ENCODE measurements around the gene BAZ2B. TPM values are rescaled to one million over a fixed set of nuclear protein-coding genes. Genes with fewer than 3 reads are reported as not detected.

BAZ2B gene
- total and polyA plus RNA-seq, 2 experiments from 2014 or later: 51.7 to 62.9 TPM

DNA sequence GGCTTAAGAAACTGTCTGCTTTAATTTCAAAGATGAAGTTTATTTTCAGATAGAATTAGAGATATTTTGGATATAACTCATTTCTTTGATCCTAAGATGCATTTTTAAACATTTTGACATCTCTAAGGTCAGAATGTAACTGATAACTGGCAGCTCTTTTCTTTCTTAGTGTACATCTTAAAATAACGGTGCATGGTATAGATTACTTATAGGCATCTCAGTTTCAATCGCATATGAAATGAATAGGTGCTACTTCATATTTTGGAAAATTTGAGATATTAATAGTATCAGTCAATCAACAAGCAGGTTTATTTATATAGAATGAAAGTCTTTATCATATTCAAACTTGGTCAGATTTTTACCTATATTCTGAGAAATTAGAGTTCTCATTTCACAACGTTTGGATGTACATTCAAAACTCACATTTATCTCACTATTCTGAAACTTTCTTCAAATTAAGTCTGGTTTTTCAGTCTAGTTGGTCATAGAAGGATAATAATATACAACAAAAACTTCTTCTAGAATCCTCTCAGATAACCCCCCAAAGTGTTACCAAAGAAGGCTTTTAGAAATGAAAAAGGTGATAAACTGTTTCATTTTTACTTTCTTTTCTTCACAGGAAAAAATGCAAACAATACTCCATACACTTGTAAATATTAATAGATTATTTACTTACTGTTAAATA is 207.1 kb downstream of the BAZ2B start:
- H3K4me2 ChIP-seq: no peak overlapping the region
- no peak for ATAC-seq
- H3K4me3 ChIP-seq: no peak overlapping the region
- H3F3A ChIP-seq (replicated peaks; ENCODE audit: low read depth): no peaks in the 10 kb centered on the region
- H3K36me3 ChIP-seq (ENCODE audit: insufficient read depth): peaks cover 14% of the 10 kb centered on the region
- H3K27ac ChIP-seq (ENCODE audit: low read depth): no peak overlapping the region
- H3K4me1 Mint-ChIP-seq: no peaks in the 10 kb centered on the region
- no peaks in the 10 kb centered on the region for H3K9me3 Mint-ChIP-seq
- peaks cover 29% of the 10 kb centered on the region; the same call in 2 of the 3 replicates for H3K36me3 Mint-ChIP-seq (ENCODE audit: low read depth)
- H3K27me3 ChIP-seq (ENCODE audit: insufficient read depth): no peaks in the 10 kb centered on the region
- H3K79me2 ChIP-seq (replicated peaks; ENCODE audit: insufficient read depth): no peaks in the 10 kb centered on the region
- H3K27me3 Mint-ChIP-seq (ENCODE audit: insufficient read depth, low read depth, poor library complexity): peaks cover 2% of the 10 kb centered on the region
- H3K4me3 Mint-ChIP-seq: no peak overlapping the region
- H3K4me1 ChIP-seq (ENCODE audit: insufficient read depth): no peaks in the 10 kb centered on the region
- TF ChIP-seq, protein P1, sequence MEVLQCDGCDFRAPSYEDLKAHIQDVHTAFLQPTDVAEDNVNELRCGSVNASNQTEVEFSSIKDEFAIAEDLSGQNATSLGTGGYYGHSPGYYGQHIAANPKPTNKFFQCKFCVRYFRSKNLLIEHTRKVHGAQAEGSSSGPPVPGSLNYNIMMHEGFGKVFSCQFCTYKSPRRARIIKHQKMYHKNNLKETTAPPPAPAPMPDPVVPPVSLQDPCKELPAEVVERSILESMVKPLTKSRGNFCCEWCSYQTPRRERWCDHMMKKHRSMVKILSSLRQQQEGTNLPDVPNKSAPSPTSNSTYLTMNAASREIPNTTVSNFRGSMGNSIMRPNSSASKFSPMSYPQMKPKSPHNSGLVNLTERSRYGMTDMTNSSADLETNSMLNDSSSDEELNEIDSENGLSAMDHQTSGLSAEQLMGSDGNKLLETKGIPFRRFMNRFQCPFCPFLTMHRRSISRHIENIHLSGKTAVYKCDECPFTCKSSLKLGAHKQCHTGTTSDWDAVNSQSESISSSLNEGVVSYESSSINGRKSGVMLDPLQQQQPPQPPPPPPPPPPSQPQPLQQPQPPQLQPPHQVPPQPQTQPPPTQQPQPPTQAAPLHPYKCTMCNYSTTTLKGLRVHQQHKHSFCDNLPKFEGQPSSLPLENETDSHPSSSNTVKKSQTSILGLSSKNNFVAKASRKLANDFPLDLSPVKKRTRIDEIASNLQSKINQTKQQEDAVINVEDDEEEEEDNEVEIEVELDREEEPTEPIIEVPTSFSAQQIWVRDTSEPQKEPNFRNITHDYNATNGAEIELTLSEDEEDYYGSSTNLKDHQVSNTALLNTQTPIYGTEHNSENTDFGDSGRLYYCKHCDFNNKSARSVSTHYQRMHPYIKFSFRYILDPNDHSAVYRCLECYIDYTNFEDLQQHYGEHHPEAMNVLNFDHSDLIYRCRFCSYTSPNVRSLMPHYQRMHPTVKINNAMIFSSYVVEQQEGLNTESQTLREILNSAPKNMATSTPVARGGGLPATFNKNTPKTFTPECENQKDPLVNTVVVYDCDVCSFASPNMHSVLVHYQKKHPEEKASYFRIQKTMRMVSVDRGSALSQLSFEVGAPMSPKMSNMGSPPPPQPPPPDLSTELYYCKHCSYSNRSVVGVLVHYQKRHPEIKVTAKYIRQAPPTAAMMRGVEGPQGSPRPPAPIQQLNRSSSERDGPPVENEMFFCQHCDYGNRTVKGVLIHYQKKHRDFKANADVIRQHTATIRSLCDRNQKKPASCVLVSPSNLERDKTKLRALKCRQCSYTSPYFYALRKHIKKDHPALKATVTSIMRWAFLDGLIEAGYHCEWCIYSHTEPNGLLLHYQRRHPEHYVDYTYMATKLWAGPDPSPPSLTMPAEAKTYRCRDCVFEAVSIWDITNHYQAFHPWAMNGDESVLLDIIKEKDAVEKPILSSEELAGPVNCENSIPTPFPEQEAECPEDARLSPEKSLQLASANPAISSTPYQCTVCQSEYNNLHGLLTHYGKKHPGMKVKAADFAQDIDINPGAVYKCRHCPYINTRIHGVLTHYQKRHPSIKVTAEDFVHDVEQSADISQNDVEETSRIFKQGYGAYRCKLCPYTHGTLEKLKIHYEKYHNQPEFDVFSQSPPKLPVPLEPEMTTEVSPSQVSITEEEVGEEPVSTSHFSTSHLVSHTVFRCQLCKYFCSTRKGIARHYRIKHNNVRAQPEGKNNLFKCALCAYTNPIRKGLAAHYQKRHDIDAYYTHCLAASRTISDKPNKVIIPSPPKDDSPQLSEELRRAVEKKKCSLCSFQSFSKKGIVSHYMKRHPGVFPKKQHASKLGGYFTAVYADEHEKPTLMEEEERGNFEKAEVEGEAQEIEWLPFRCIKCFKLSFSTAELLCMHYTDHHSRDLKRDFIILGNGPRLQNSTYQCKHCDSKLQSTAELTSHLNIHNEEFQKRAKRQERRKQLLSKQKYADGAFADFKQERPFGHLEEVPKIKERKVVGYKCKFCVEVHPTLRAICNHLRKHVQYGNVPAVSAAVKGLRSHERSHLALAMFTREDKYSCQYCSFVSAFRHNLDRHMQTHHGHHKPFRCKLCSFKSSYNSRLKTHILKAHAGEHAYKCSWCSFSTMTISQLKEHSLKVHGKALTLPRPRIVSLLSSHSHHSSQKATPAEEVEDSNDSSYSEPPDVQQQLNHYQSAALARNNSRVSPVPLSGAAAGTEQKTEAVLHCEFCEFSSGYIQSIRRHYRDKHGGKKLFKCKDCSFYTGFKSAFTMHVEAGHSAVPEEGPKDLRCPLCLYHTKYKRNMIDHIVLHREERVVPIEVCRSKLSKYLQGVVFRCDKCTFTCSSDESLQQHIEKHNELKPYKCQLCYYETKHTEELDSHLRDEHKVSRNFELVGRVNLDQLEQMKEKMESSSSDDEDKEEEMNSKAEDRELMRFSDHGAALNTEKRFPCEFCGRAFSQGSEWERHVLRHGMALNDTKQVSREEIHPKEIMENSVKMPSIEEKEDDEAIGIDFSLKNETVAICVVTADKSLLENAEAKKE (CRISPR knock-in tag; IDR thresholded peaks at IDR 0.05): no peak
- TF ChIP-seq CREB1 (CRISPR knock-in tag; IDR thresholded peaks at IDR 0.05; ENCODE audit: low read depth): no peak
- TF ChIP-seq, protein P2, sequence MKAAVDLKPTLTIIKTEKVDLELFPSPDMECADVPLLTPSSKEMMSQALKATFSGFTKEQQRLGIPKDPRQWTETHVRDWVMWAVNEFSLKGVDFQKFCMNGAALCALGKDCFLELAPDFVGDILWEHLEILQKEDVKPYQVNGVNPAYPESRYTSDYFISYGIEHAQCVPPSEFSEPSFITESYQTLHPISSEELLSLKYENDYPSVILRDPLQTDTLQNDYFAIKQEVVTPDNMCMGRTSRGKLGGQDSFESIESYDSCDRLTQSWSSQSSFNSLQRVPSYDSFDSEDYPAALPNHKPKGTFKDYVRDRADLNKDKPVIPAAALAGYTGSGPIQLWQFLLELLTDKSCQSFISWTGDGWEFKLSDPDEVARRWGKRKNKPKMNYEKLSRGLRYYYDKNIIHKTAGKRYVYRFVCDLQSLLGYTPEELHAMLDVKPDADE (IDR thresholded peaks at IDR 0.05): no peak
- TF ChIP-seq POLR2AphosphoS5 (IDR thresholded peaks at IDR 0.05; ENCODE audit: low read depth): no peak
- TF ChIP-seq, protein P3, sequence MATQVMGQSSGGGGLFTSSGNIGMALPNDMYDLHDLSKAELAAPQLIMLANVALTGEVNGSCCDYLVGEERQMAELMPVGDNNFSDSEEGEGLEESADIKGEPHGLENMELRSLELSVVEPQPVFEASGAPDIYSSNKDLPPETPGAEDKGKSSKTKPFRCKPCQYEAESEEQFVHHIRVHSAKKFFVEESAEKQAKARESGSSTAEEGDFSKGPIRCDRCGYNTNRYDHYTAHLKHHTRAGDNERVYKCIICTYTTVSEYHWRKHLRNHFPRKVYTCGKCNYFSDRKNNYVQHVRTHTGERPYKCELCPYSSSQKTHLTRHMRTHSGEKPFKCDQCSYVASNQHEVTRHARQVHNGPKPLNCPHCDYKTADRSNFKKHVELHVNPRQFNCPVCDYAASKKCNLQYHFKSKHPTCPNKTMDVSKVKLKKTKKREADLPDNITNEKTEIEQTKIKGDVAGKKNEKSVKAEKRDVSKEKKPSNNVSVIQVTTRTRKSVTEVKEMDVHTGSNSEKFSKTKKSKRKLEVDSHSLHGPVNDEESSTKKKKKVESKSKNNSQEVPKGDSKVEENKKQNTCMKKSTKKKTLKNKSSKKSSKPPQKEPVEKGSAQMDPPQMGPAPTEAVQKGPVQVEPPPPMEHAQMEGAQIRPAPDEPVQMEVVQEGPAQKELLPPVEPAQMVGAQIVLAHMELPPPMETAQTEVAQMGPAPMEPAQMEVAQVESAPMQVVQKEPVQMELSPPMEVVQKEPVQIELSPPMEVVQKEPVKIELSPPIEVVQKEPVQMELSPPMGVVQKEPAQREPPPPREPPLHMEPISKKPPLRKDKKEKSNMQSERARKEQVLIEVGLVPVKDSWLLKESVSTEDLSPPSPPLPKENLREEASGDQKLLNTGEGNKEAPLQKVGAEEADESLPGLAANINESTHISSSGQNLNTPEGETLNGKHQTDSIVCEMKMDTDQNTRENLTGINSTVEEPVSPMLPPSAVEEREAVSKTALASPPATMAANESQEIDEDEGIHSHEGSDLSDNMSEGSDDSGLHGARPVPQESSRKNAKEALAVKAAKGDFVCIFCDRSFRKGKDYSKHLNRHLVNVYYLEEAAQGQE (IDR thresholded peaks at IDR 0.05; ENCODE audit: unreplicated experiment): no peak
- TF ChIP-seq STAT1 (IDR thresholded peaks at IDR 0.05; ENCODE audit: unreplicated experiment): no peak
- no peak for TF ChIP-seq ZNF331 (CRISPR knock-in tag; IDR thresholded peaks at IDR 0.05; ENCODE audit: low read depth)
- no peak for TF ChIP-seq ZNF114 (CRISPR knock-in tag; IDR thresholded peaks at IDR 0.05)
- no peak for TF ChIP-seq EZH2 (IDR thresholded peaks at IDR 0.05; ENCODE audit: low read depth, unreplicated experiment)
- no peak for TF ChIP-seq JUNB (IDR thresholded peaks at IDR 0.05; ENCODE audit: unreplicated experiment)
- TF ChIP-seq, protein P4, sequence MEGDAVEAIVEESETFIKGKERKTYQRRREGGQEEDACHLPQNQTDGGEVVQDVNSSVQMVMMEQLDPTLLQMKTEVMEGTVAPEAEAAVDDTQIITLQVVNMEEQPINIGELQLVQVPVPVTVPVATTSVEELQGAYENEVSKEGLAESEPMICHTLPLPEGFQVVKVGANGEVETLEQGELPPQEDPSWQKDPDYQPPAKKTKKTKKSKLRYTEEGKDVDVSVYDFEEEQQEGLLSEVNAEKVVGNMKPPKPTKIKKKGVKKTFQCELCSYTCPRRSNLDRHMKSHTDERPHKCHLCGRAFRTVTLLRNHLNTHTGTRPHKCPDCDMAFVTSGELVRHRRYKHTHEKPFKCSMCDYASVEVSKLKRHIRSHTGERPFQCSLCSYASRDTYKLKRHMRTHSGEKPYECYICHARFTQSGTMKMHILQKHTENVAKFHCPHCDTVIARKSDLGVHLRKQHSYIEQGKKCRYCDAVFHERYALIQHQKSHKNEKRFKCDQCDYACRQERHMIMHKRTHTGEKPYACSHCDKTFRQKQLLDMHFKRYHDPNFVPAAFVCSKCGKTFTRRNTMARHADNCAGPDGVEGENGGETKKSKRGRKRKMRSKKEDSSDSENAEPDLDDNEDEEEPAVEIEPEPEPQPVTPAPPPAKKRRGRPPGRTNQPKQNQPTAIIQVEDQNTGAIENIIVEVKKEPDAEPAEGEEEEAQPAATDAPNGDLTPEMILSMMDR (conservative IDR thresholded peaks at IDR 0.05; ENCODE audit: low read depth in 2 of 2): no peak
- DNase-seq (ENCODE audit: low spot score): no peak
- no peak overlapping the region for H2AFZ ChIP-seq
- no peak overlapping the region for H3K27ac Mint-ChIP-seq
- no peaks in the 10 kb centered on the region for H3K9me2 ChIP-seq (ENCODE audit: insufficient read depth)
- no peaks in the 10 kb centered on the region for H4K20me1 ChIP-seq (replicated peaks; ENCODE audit: insufficient read depth)

All from GM23338 (cell line).